Measurements from ENCODE around the gene PAIP2. TPM values are rescaled to one million over a fixed set of nuclear protein-coding genes. Genes with fewer than 3 reads are reported as not detected.

Gene PAIP2
- total and polyA plus RNA-seq, 7 experiments from 2014 or later = 88.8 to 417 (median 119) TPM

DNA sequence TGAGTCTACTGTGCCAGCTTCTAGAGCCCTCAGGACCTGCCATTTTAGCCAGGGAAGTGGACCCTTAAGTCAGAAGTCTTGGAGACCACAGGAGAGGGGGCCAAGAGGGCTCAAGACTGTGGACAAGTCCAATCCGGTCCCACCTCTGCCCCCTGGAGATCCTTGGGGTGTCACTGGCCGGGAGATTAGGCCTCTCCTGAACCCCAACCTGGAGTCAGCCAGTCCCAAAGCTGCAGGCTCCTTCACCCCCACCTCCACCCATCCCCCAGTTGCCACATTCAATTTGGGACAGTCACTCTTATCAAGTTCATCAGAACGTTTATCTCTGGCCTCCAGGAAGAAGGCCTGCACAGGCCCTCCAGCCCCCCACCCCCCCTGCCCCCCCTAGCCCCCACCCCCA lies 41.2 kb downstream of the PAIP2 start:
- H3K36me3 ChIP-seq (ENCODE audit: control insufficient read depth in 2 of 3, insufficient read depth in 3 of 3, low read length in 3 of 3) = no peaks in the 10 kb centered on the region
- no peak overlapping the region for H3K4me3 Mint-ChIP-seq
- POLR2A ChIA-PET = no interaction called here
- no peak overlapping the region for H3K27ac ChIP-seq (ENCODE audit: low read depth, low read length)
- intact Hi-C loops (cut with micrococcal nuclease) = no loop called here
- H3K4me3 ChIP-seq (ENCODE audit: low read length) = no peak overlapping the region
- CTCF ChIA-PET = no interaction called here
- peaks cover 21 to 47% (median 28%) of the 10 kb centered on the region in 7 donors for H3K4me1 Mint-ChIP-seq
- no peaks in the 10 kb centered on the region for H3K27me3 Mint-ChIP-seq
- no peaks in the 10 kb centered on the region for H3K9me3 ChIP-seq (ENCODE audit: control insufficient read depth in 2 of 3, low read length in 3 of 3)
- H3K36me3 Mint-ChIP-seq = peaks cover 0 to 3% (median 0%) of the 10 kb centered on the region in 5 donors
- no peak for ATAC-seq
- no peaks in the 10 kb centered on the region for H3K27me3 ChIP-seq (ENCODE audit: control insufficient read depth in 2 of 2, insufficient read depth in 2 of 2, low read length in 2 of 2)
- H3K4me1 ChIP-seq (ENCODE audit: control insufficient read depth in 2 of 2, insufficient read depth in 2 of 2, low read length in 2 of 2) = peaks cover 7 to 12% of the 10 kb centered on the region in 2 donors
- H3K9me3 Mint-ChIP-seq = no peaks in the 10 kb centered on the region
- DNase-seq = no peak
- no peak overlapping the region for H3K27ac Mint-ChIP-seq

GRCh38 chr5:139383275-139383992 lies 41.8 kb downstream of the PAIP2 start, which contains the start of gene SLC23A1:
Gene SLC23A1 (minus strand): TSS chr5:139383297. CDS start chr5:139383253, 44 bp downstream.
- Histone ChIP-seq H3K4me3 (ENCODE audit: low read length) (no peak within 1 kb of the TSS), H3K27ac (ENCODE audit: low read depth, low read length) (no peak within 1 kb of the TSS), H3K27me3 (ENCODE audit: control insufficient read depth in 2 of 2, insufficient read depth in 2 of 2, low read length in 2 of 2) (no peaks in the 10 kb centered on the region), H3K36me3 (ENCODE audit: control insufficient read depth in 2 of 3, insufficient read depth in 3 of 3, low read length in 3 of 3) (no peaks in the 10 kb centered on the region), H3K9me3 (ENCODE audit: control insufficient read depth in 2 of 3, low read length in 3 of 3) (no peaks in the 10 kb centered on the region), H3K4me1 (ENCODE audit: control insufficient read depth in 2 of 2, insufficient read depth in 2 of 2, low read length in 2 of 2) (peaks cover 7 to 12% of the 10 kb centered on the region in 2 donors)
- Mint-ChIP-seq H3K36me3 (peaks cover 0 to 3% (median 0%) of the 10 kb centered on the region in 5 donors), H3K9me3 (no peaks in the 10 kb centered on the region), H3K4me3 (peak within 1 kb of the TSS in 6 of 10 donors; percentile 9 to 85 (median 44)), H3K27me3 (no peaks in the 10 kb centered on the region), H3K4me1 (peaks cover 21 to 53% (median 28%) of the 10 kb centered on the region in 7 donors), H3K27ac (peak within 1 kb of the TSS in 4 of 9 donors; percentile 34 to 98 (median 68))
- DNase-seq = no peak
- ChIA-PET CTCF (no interaction called here), POLR2A (no interaction called here)
- no peak for ATAC-seq
- intact Hi-C loops (cut with micrococcal nuclease) = no loop called here

- peak overlapping the region in 9 of 10 donors; percentile 41 to 93 (median 87) for H3K4me3 Mint-ChIP-seq
- peaks cover 21 to 53% (median 28%) of the 10 kb centered on the region in 7 donors for H3K4me1 Mint-ChIP-seq
- no peaks in the 10 kb centered on the region for H3K36me3 ChIP-seq (ENCODE audit: control insufficient read depth in 2 of 3, insufficient read depth in 3 of 3, low read length in 3 of 3)
- ChIA-PET CTCF (no interaction called here), POLR2A (interaction anchor here (0.6 to 1.6 kb wide), 4 partner anchors 10 to 90 kb away, joined by 3 to 6 read pairs (median 4); partner anchors contain the start of gene MATR3)
- H3K27me3 ChIP-seq (ENCODE audit: control insufficient read depth in 2 of 2, insufficient read depth in 2 of 2, low read length in 2 of 2) = no peaks in the 10 kb centered on the region
- ATAC-seq (no peak), DNase-seq (no peak)
- no peaks in the 10 kb centered on the region for H3K27me3 Mint-ChIP-seq
- H3K27ac ChIP-seq (ENCODE audit: low read depth, low read length) = no peak overlapping the region
- H3K36me3 Mint-ChIP-seq = peaks cover 0 to 3% (median 0%) of the 10 kb centered on the region in 5 donors
- peak overlapping the region in 8 of 9 donors; percentile 90 to 98 (median 92) for H3K27ac Mint-ChIP-seq
- H3K4me3 ChIP-seq (ENCODE audit: low read length) = peak overlapping the region; percentile 34
- intact Hi-C loops (cut with micrococcal nuclease) = loop anchor here in 1 of 2 donors (2.0 kb wide), 1 partner anchor 21 kb away; the partner anchor contains the start of gene SPATA24
- no peaks in the 10 kb centered on the region for H3K9me3 ChIP-seq (ENCODE audit: control insufficient read depth in 2 of 3, low read length in 3 of 3)
- H3K9me3 Mint-ChIP-seq = no peaks in the 10 kb centered on the region
- H3K4me1 ChIP-seq (ENCODE audit: control insufficient read depth in 2 of 2, insufficient read depth in 2 of 2, low read length in 2 of 2) = peaks cover 7 to 12% of the 10 kb centered on the region in 2 donors
Observed at GRCh38 chr5:139383993-139384590, 42.4 kb downstream of the PAIP2 start.

GRCh38 chr5:139384591-139385051 lies 43.0 kb downstream of the PAIP2 start:
- no peak for DNase-seq
- POLR2A ChIA-PET = interaction anchor here (0.6 to 1.6 kb wide), 4 partner anchors 10 to 91 kb away, joined by 3 to 6 read pairs (median 4); partner anchors contain the start of gene MATR3
- Mint-ChIP-seq H3K27me3 (no peaks in the 10 kb centered on the region), H3K9me3 (no peaks in the 10 kb centered on the region), H3K36me3 (peaks cover 0 to 6% (median 0%) of the 10 kb centered on the region in 5 donors), H3K4me1 (peaks cover 19 to 55% (median 32%) of the 10 kb centered on the region in 7 donors), H3K27ac (peak overlapping the region; percentile 90 to 98 (median 92)), H3K4me3 (peak overlapping the region; percentile 83 to 93 (median 87))
- H3K36me3 ChIP-seq (ENCODE audit: control insufficient read depth in 2 of 3, insufficient read depth in 3 of 3, low read length in 3 of 3) = no peaks in the 10 kb centered on the region
- H3K27me3 ChIP-seq (ENCODE audit: control insufficient read depth in 2 of 2, insufficient read depth in 2 of 2, low read length in 2 of 2) = no peaks in the 10 kb centered on the region
- H3K27ac ChIP-seq (ENCODE audit: low read depth, low read length) = peak overlapping the region; percentile 69
- ATAC-seq = no peak
- H3K9me3 ChIP-seq (ENCODE audit: control insufficient read depth in 2 of 3, low read length in 3 of 3) = no peaks in the 10 kb centered on the region
- intact Hi-C loops (cut with micrococcal nuclease) = loop anchor here in 1 of 2 donors (2.0 kb wide), 1 partner anchor 20 kb away; the partner anchor contains the start of gene SPATA24
- CTCF ChIA-PET = no interaction called here
- H3K4me1 ChIP-seq (ENCODE audit: control insufficient read depth in 2 of 2, insufficient read depth in 2 of 2, low read length in 2 of 2) = peaks cover 12% of the 10 kb centered on the region in 2 donors
- peak overlapping the region; percentile 34 for H3K4me3 ChIP-seq (ENCODE audit: low read length)

DNA sequence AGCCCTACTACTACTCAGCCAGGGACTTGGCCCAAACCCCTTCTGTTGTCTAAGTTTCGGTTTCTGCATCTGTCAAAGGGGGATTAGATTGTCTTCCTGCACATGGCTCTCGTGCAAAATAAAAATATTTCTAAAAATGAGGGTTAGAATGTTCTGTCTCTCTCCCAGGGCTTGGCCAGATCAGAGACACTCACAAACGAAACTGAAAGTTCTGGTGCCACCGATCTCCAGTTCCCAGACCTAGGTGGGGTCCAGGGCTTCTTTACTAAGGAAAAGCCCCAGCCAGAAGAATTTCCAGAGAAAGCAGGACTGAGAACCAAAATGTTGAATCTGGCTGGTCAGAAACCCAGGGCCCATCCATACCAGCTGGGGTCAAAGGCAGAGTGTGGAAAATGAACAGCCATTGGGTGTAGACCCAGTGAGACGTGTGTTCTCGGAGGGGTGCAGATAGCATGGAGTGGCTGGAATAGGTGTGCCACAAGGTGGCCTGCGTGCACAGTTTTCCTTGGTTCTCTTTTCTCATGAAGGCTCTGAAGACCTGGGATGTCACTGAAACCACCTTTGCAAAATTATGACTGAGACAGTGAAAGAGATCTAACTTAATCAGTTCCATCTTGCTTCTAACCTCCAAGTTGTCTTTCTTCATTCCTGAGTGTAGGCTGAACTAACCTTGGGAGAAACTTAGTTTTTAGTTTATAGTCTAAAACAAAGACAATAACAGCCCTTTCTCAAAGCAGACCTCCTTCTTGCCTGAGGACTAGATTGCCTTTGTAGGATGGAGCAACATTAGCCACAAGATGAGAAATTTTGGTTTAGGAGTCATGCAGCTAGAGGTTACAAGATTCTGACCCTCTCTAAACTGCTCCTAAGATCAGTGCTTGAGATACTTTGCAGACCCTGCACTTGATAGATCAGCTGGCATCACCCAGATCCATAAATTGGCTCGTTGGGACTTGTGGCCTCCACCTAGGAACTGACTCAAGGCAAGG lies 43.7 kb downstream of the PAIP2 start:
- H3K4me1 ChIP-seq (ENCODE audit: control insufficient read depth in 2 of 2, insufficient read depth in 2 of 2, low read length in 2 of 2) = peaks cover 12 to 19% of the 10 kb centered on the region in 2 donors
- Mint-ChIP-seq H3K4me1 (peaks cover 20 to 59% (median 38%) of the 10 kb centered on the region in 7 donors), H3K4me3 (peak overlapping the region; percentile 83 to 93 (median 87)), H3K27ac (peak overlapping the region; percentile 90 to 98 (median 92)), H3K9me3 (no peaks in the 10 kb centered on the region), H3K27me3 (no peaks in the 10 kb centered on the region), H3K36me3 (peaks cover 0 to 10% (median 0%) of the 10 kb centered on the region in 5 donors)
- intact Hi-C loops (cut with micrococcal nuclease) = loop anchor here in 1 of 2 donors (2.0 kb wide), 1 partner anchor 19 kb away; the partner anchor contains the start of gene SPATA24
- H3K27ac ChIP-seq (ENCODE audit: low read depth, low read length) = peak overlapping the region; percentile 69
- H3K27me3 ChIP-seq (ENCODE audit: control insufficient read depth in 2 of 2, insufficient read depth in 2 of 2, low read length in 2 of 2) = no peaks in the 10 kb centered on the region
- H3K9me3 ChIP-seq (ENCODE audit: control insufficient read depth in 2 of 3, low read length in 3 of 3) = no peaks in the 10 kb centered on the region
- peak; percentile 54 for ATAC-seq
- POLR2A ChIA-PET = interaction anchor here (1.4 to 1.6 kb wide), 3 partner anchors 11 to 91 kb away, joined by 4 to 6 read pairs (median 4); partner anchors contain the start of gene MATR3
- DNase-seq = peak in 4 of 9 donors; percentile 25 to 40 (median 37)
- peak overlapping the region; percentile 34 for H3K4me3 ChIP-seq (ENCODE audit: low read length)
- H3K36me3 ChIP-seq (ENCODE audit: control insufficient read depth in 2 of 3, insufficient read depth in 3 of 3, low read length in 3 of 3) = no peaks in the 10 kb centered on the region
- CTCF ChIA-PET = interaction anchor here (0.6 kb wide), 1 partner anchor 134 kb away, joined by 3 read pairs; no protein-coding TSS in a partner anchor
